CD14-positive monocyte (primary cell): Measurements from ENCODE around the gene OR2C1. TPM values are rescaled to one million over a fixed set of nuclear protein-coding genes. Genes with fewer than 3 reads are reported as not detected.

Experiments
- DNase-seq, 3 donors: peaks; one replicate each; pipeline ENCODE4 v3.0.0-alpha.2; 2011 to 2022
- H2AFZ ChIP-seq: 2 replicates; pipeline ENCODE4 v1.6.0; 2012; ENCODE audit warnings: mild to moderate bottlenecking, low read depth, low read length, inconsistent platforms; ENCODE audit not compliant: insufficient read depth, poor library complexity, severe bottlenecking
- H3K27ac ChIP-seq, 2 donors: 1 replicate in 1 of 2; 2 replicates in 1 of 2; pipeline ENCODE4 v1.5.1; 2012 to 2013; ENCODE audit warnings: low read length in 2 of 2, control low read depth in 1 of 2, inconsistent platforms in 1 of 2, low read depth in 1 of 2, mild to moderate bottlenecking in 1 of 2
- H3K27me3 ChIP-seq, 2 donors: one replicate each; pipeline versions ENCODE4 v1.6.0 to v1.6.1; 2011 to 2013; ENCODE audit warnings: low read length in 2 of 2; ENCODE audit not compliant: control insufficient read depth in 2 of 2, insufficient read depth in 2 of 2
- H3K36me3 ChIP-seq, 2 donors: replicated peaks in 1 of 2; 1 replicate in 1 of 2; 2 replicates in 1 of 2; pipeline versions ENCODE4 v1.5.1 to v1.6.1; 2012 to 2013; ENCODE audit warnings: low read length in 2 of 2, control low read depth in 1 of 2, inconsistent platforms in 1 of 2, mild to moderate bottlenecking in 1 of 2; ENCODE audit not compliant: insufficient read depth in 2 of 2, control insufficient read depth in 1 of 2
- H3K4me1 ChIP-seq, 2 donors: 1 replicate in 1 of 2; 2 replicates in 1 of 2; pipeline versions ENCODE4 v1.5.1 to v1.6.1; 2012 to 2013; ENCODE audit warnings: low read length in 2 of 2, control low read depth in 1 of 2, inconsistent platforms in 1 of 2, mild to moderate bottlenecking in 1 of 2, moderate library complexity in 1 of 2; ENCODE audit not compliant: insufficient read depth in 2 of 2, control insufficient read depth in 1 of 2
- H3K4me2 ChIP-seq: replicated peaks from 2 replicates; pipeline ENCODE3; 2012; ENCODE audit warnings: low read length, moderate library complexity, mild to moderate bottlenecking; ENCODE audit not compliant: poor library complexity, severe bottlenecking; ENCODE audit errors: extremely low read depth
- H3K4me3 ChIP-seq, 3 experiments: fragments of 200-600 bp in 1 of 3; sonication (generic) in 1 of 3; replicated peaks in 1 of 3; 1 replicate in 2 of 3; 2 replicates in 1 of 3; pipeline ENCODE4 v1.5.1; 2011 to 2013; ENCODE audit warnings: low read length in 3 of 3, mild to moderate bottlenecking in 3 of 3, control low read depth in 2 of 3, low read depth in 2 of 3, inconsistent platforms in 1 of 3, moderate library complexity in 1 of 3
- H3K79me2 ChIP-seq: 2 replicates; pipeline ENCODE4 v1.6.0; 2012; ENCODE audit warnings: mild to moderate bottlenecking, control low read depth, inconsistent platforms, low read length, moderate library complexity; ENCODE audit not compliant: insufficient read depth
- H3K9ac ChIP-seq: 2 replicates; pipeline ENCODE4 v1.6.0; 2017; ENCODE audit warnings: low read length, mild to moderate bottlenecking; ENCODE audit not compliant: insufficient read depth, poor library complexity, severe bottlenecking
- H3K9me3 ChIP-seq, 2 donors: replicated peaks in 1 of 2; 1 replicate in 1 of 2; 2 replicates in 1 of 2; pipeline versions ENCODE4 v1.5.1 to v1.6.1; 2012 to 2013; ENCODE audit warnings: low read length in 2 of 2, control low read depth in 1 of 2; ENCODE audit not compliant: control insufficient read depth in 1 of 2, insufficient read depth in 1 of 2
- H4K20me1 ChIP-seq: 2 replicates; pipeline ENCODE4 v1.6.0; 2012; ENCODE audit warnings: mild to moderate bottlenecking, low read length, control low read depth, moderate library complexity; ENCODE audit not compliant: insufficient read depth
- H3K27ac Mint-ChIP-seq, 7 donors: one replicate each; pipeline ENCODE4 v1.8.0; 2020; ENCODE audit warnings: mild to moderate bottlenecking in 7 of 7, mixed read lengths in 7 of 7, moderate library complexity in 6 of 7, inconsistent platforms in 2 of 7
- H3K27me3 Mint-ChIP-seq, 3 donors: one replicate each; pipeline ENCODE4 v1.8.0; 2021 to 2022; ENCODE audit warnings: low read depth in 3 of 3, mild to moderate bottlenecking in 3 of 3, mixed read lengths in 3 of 3, moderate library complexity in 3 of 3, inconsistent platforms in 1 of 3
- H3K36me3 Mint-ChIP-seq, 2 donors: one replicate each; pipeline ENCODE4 v1.8.0; 2020; ENCODE audit warnings: mixed read lengths in 2 of 2, inconsistent platforms in 1 of 2, mild to moderate bottlenecking in 1 of 2
- H3K4me1 Mint-ChIP-seq: one replicate; pipeline ENCODE4 v1.8.0; 2020; ENCODE audit warnings: mild to moderate bottlenecking, mixed read lengths
- H3K4me3 Mint-ChIP-seq, 2 donors: one replicate each; pipeline ENCODE4 v1.8.0; 2020; ENCODE audit warnings: mild to moderate bottlenecking in 2 of 2, mixed read lengths in 2 of 2, moderate library complexity in 1 of 2
- H3K9me3 Mint-ChIP-seq, 7 donors: one replicate each; pipeline ENCODE4 v1.8.0; 2020 to 2022; ENCODE audit warnings: mixed read lengths in 7 of 7, mild to moderate bottlenecking in 6 of 7, moderate library complexity in 6 of 7, inconsistent platforms in 2 of 7
- CTCF ChIP-seq: fragments of 200-600 bp; IDR thresholded peaks from one replicate; pipeline ENCODE4 v1.8.0; 2022; ENCODE audit warnings: antibody characterized with exemption, mild to moderate bottlenecking
- WGBS: methylation state at CpG from one replicate; pipeline ENCODE4 v1.1.5; 2013; ENCODE audit warnings: missing lambda C conversion rate; ENCODE audit not compliant: insufficient coverage; 5-methylcytosine and 5-hydroxymethylcytosine counted together
- intact Hi-C, 2 donors: fragments of 100-400 bp; cut with micrococcal nuclease; formaldehyde crosslinking; loops; one replicate each; pipeline versions ENCODE4 v1.15.0 to v1.15.1; 2023
- polyA plus RNA-seq, 3 donors: library from polyadenylated mRNA; depleted of rRNA in 1 of 3; unstranded in 2 of 3; stranded (reverse) in 1 of 3; fragments of 300-500 nt in 2 of 3; fragments of >200 nt in 1 of 3; fragmentation: Illumina TruSeq in 2 of 3; gene quantifications; 1 replicate in 2 of 3; 2 replicates in 1 of 3; pipeline ENCODE4 v1.2.3, GENCODE V29; 2012 to 2021

OR2C1 gene
- polyA plus RNA-seq, 3 donors = 0.12 TPM; not detected in 2

GRCh38 chr16:3375680-3376079 lies 20.0 kb downstream of the OR2C1 start:
- Histone ChIP-seq H3K9ac (no peak overlapping the region), H3K79me2 (no peaks in the 10 kb centered on the region), H3K27me3 (no peaks in the 10 kb centered on the region), H3K4me3 (no peak overlapping the region), H3K4me1 (no peaks in the 10 kb centered on the region), H2AFZ (no peak overlapping the region), H4K20me1 (no peaks in the 10 kb centered on the region), H3K4me2 (no peak overlapping the region), H3K36me3 (no peaks in the 10 kb centered on the region), H3K9me3 (peaks cover 59 to 81% of the 10 kb centered on the region in 2 donors), H3K27ac (no peak overlapping the region)
- H3K9me3 Mint-ChIP-seq = peaks cover 47 to 83% (median 61%) of the 10 kb centered on the region in 7 donors
- no peak overlapping the region for H3K27ac Mint-ChIP-seq
- H3K4me1 Mint-ChIP-seq = no peaks in the 10 kb centered on the region
- TF ChIP-seq CTCF = no peak
- intact Hi-C loops = loop anchor here (5.0 to 10.0 kb wide), 2 partner anchors 58 to 61 kb away; no protein-coding TSS in a partner anchor
- no peaks in the 10 kb centered on the region for H3K36me3 Mint-ChIP-seq
- no peak overlapping the region for H3K4me3 Mint-ChIP-seq
- DNase-seq = no peak
- H3K27me3 Mint-ChIP-seq = peaks cover 1 to 8% (median 4%) of the 10 kb centered on the region in 3 donors
- 92% methylated on average over 4 of the region's 5 CpGs for WGBS

- H2AFZ ChIP-seq = no peak overlapping the region
- peaks cover 1 to 8% (median 4%) of the 10 kb centered on the region in 3 donors for H3K27me3 Mint-ChIP-seq
- H3K36me3 ChIP-seq = peaks cover 6 to 14% of the 10 kb centered on the region in 2 donors
- no peaks in the 10 kb centered on the region for H3K79me2 ChIP-seq
- no peaks in the 10 kb centered on the region for H3K4me1 Mint-ChIP-seq
- H3K4me3 ChIP-seq = no peak overlapping the region
- peaks cover 11 to 16% of the 10 kb centered on the region in 2 donors for H3K36me3 Mint-ChIP-seq
- DNase-seq = no peak
- no peaks in the 10 kb centered on the region for H4K20me1 ChIP-seq
- H3K9ac ChIP-seq = no peak overlapping the region
- TF ChIP-seq CTCF = no peak
- H3K27ac ChIP-seq = no peak overlapping the region
- no peaks in the 10 kb centered on the region for H3K27me3 ChIP-seq
- no peak overlapping the region for H3K4me3 Mint-ChIP-seq
- no peak overlapping the region for H3K27ac Mint-ChIP-seq
- H3K9me3 ChIP-seq = peaks cover 72 to 96% of the 10 kb centered on the region in 2 donors
- intact Hi-C loops = loop anchor here (5.0 to 10.0 kb wide), 2 partner anchors 61 to 63 kb away; no protein-coding TSS in a partner anchor
- no peak overlapping the region for H3K4me2 ChIP-seq
- peaks cover 62 to 96% (median 82%) of the 10 kb centered on the region in 7 donors for H3K9me3 Mint-ChIP-seq
- no peaks in the 10 kb centered on the region for H3K4me1 ChIP-seq
These were observed 22.2 kb downstream of the OR2C1 start for GRCh38 chr16:3377917-3378316.
